GM19043 (cell line): ENCODE data around the gene SMIM14.
A peak's percentile ranks its signal among the peaks of the same experiment; 100 is the strongest.
"Not testable (repeated sequence)": the region's sequence is repeated elsewhere in the genome, so short reads cannot be mapped to it uniquely, and the experiment has no call there.

ENCODE experiments used
- ATAC-seq: cut with Tn5 transposase; IDR thresholded peaks from one replicate; pipeline ENCODE4 v1.9.1; 2021; ENCODE audit warnings: low read depth; ENCODE audit not compliant: unreplicated experiment

The SMIM14 gene

GRCh38 chr4:39542611-39543012, 96.1 kb downstream of the SMIM14 start:
- no peak for ATAC-seq

GRCh38 chr4:39541987-39542610, 96.6 kb downstream of the SMIM14 start:
- ATAC-seq, result no peak

DNA sequence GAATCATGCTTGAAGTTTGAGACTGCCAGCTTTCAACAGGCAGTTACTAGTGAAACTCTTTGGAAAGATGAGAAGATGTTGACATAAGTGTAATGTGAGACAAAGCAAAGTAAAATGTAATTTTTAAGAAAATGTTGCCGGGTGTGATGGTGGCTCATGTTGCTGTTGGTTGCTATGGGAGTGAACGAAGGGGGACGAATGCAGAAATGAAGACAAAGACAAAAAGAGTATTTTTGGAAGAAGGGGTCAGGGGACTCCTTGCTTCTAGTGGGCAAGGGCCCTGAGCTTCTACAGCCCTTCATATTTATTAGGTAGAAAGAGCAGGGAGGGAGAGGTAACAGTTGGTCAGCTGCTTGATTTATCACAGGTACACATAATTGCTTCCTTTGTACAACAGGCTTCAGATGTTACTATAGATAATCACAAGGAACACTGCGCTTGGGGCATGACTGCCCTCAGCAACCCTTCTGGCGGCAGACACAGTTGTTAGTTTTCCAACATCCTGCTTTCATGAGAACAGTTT, 99.5 kb downstream of the SMIM14 start:
- ATAC-seq, result no peak

DNA sequence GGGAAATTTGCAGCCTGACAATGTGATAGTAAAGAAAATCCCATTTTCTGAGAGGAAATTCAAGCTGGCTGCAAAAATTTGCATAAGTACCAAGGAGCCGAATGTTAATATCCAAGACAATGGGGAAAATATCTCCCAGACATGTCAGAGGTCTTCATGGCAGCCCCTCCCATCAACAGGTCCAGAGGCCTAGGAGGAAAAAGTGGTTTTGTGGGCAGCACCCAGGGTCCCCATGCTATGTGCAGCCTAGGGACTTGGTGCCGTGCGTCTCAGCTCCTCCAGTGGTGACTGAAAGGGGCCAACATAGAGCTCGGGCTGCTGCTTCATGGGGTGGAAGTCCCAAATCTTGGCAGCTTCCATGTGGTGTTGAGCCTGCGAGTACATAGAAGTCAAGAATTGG, 105.1 kb downstream of the SMIM14 start:
- no peak for ATAC-seq

DNA sequence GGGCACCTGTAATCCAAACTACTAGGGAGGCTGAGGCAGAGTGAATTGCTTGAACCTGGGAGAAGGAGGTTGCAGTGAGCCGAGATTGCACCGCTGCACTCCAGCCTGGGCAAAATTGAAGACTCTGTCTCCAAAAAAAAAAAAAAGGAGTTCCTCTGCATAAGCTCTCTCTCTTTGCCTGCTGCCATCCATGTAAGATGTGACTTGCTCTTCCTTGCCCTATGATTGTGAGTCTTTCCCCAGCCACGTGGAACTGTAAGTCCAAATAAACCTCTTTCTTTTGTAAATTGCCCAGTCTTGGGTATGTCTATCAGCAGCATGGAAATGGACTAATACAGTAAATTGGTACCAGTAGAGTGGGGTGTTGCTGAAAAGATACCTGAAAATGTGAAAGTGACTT, 106.4 kb downstream of the SMIM14 start:
- ATAC-seq, result not testable (repeated sequence)

- no peak for ATAC-seq
Observed at GRCh38 chr4:39530682-39531081, 108.0 kb downstream of the SMIM14 start.

- no peak for ATAC-seq
Observed at GRCh38 chr4:39529534-39529933, 109.1 kb downstream of the SMIM14 start.

DNA sequence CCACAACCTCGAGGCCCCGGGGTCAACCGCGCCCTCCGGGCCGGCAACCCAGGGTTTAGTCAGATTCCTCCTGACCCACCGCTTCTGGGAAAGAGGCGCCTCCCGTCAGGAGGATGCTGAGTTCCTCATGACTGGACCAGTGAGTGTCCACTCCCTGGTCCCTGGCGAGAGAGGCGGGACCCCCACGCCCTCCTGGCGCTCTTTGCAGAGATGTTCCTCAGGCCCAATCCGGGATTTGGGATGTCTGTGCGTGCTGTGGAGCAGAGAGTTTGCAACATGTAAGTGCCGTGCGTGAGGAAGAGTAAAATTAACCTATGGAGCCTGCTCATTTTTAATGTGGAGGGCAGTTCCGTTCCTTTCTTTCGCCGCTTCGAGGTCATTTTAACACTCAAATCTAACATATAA, 110.6 kb downstream of the SMIM14 start:
- no peak for ATAC-seq

- peak; percentile 95 for ATAC-seq
Observed at GRCh38 chr4:39527296-39528060, 111.2 kb downstream of the SMIM14 start, which contains the start of gene UGDH. Gene UGDH, minus strand, starts transcription at chr4:39527439. Its CDS starts 5,927 bp downstream, at chr4:39521512.

GRCh38 chr4:39526765-39527295, 111.8 kb downstream of the SMIM14 start:
- ATAC-seq, result peak; percentile 1

- no peak for ATAC-seq
Observed at GRCh38 chr4:39525822-39526690, 112.6 kb downstream of the SMIM14 start.

GRCh38 chr4:39524161-39524957, 114.3 kb downstream of the SMIM14 start:
- ATAC-seq, result no peak

DNA sequence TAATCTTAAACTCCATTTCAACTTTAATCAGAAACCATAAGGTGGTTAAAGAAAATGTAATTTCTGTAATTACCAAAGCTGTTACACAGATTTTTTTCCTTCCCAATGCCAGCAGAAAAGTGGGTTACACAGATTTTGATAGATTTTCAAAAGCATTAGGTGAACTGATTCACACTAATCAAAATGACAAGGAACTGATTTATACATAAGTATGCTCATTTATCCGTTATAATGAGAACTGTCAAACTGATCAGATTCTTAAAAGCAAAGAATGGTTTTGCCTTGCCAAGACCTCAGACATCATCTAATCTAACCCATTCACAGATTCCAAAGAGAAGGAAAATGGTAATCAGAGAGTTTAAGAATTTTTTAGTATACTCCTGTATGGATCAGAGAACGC, 116.6 kb downstream of the SMIM14 start:
- no peak for ATAC-seq

DNA sequence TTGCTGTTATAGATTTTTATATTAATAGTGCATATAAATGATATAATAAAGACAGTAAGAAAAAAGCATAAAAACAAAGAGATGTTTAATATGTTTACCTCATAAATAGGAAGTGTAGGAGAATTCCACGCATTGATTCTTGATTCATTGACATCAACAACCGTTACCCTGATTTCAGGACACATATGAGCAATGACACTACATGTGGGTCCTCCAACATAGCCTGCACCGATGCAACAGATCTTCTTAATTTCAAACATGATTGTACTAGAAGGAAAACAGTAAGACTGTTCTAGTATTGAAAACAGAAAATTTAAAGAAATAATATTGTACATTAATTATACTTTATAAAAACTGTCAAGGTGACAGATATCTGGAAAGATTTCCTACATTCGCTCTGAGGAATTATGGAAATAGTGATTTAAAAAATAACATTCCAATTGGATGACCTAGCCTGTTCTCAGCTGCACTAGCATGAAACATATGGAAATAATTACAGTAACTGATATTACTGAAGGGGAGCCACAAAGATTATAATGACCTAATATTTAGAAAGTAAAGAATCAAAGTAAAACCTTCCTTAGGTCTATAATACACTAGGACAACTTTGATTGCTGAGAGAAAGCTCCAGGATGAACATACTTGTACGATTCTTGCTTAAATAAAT, 117.3 kb downstream of the SMIM14 start:
- no peak for ATAC-seq

DNA sequence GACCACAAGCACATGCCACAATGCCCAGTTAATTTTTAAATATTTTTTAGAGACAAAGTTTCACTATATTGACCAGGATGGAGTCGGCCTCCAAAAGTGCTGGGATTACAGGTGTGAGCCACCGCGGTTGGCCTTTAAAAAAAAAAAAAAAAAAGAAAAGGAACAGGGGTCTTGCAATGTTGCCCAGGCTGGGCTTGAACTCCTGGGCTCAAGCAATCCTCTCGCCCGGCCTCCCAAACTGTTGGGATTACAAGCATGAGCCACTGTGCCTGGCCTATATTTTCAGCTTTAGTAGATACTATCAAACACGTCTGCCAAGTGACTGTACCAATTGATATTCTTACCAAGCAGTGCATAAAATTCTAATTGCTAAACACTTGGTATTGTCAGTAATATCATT, 120.2 kb downstream of the SMIM14 start:
- ATAC-seq, result no peak

DNA sequence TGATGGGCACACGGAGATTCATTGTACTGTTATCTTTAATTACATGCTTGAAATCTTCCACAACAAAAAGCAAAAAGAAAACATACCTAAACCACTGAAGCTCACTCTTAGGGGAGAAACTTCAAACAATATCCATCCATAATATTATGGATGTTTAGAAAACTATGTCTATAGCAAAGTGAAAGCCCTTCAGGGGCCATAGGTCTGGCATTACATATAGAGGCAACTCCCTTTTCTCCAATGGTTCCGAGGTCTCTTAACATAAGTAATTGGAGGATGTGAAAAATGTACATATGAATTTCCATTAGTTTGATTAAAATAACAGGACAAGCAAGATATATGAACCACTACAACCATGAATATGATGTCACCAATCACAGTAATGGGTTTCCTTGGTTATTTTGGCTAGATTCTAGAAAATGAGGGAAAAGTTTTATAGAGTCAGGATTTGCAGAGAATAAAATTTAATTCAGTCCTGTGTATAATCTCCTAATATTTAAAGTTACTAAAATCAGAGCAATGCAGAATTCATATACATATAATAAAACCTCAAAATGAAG, 122.2 kb downstream of the SMIM14 start:
- ATAC-seq, result no peak

DNA sequence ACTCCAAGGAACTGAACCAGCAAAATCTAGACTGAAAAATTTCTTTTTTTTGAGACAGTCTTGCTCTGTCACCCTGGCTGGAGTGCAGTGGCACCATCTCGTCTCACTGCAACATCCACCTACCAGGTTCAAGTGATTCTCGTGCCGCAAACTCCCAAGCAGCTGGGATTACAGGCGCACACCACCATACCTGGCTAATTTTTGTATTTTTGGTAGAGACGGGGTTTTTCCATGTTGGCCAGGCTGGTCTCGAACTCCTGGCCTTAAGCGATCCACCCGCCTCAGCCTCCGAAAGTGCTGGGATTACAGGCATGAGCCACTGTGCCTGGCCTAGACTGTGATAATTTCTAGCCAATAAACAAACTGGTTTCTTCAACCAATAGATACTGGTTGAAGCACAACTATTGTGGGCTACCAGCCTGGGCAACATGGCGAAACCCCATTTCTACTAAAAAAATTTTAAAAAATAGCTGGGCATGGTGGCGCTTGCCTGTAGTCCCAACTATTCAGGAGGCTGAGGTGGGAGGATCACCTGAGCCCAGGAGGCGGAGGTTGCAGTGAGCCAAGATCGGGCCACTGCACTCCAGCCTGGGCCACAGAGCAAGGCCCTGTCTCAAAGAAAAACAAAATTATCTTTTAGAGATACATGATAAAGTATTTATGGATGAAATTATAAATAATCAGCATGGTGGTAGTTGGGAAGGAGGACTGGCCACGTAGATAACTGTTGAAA, 122.8 kb downstream of the SMIM14 start:
- ATAC-seq, result not testable (repeated sequence)

GRCh38 chr4:39514888-39515401, 123.7 kb downstream of the SMIM14 start:
- ATAC-seq, result no peak
